K562 (cell line): ENCODE measurements around the gene RARS1. TPM values are rescaled to one million over a fixed set of nuclear protein-coding genes. Genes with fewer than 3 reads are reported as not detected.

Experiments used
- COPS2 ChIP-seq: fragments of 450-650 bp; conservative IDR thresholded peaks from 2 replicates; pipeline ENCODE4 v1.6.1; 2016; ENCODE audit warnings: mild to moderate bottlenecking, moderate library complexity
- E2F4 ChIP-seq: sonication (generic); formaldehyde crosslinking; IDR thresholded peaks from 2 replicates; pipeline ENCODE4 v1.8.0; 2022; ENCODE audit warnings: mild to moderate bottlenecking, low read depth, missing genetic modification reagents
- FOSL1 ChIP-seq: fragments of 200-800 bp; sonication (Bioruptor generic); conservative IDR thresholded peaks from 2 replicates; pipeline ENCODE4 v1.6.1; 2016; ENCODE audit warnings: missing genetic modification characterization, missing compliant biosample characterization
- FOXK2 ChIP-seq, 2 experiments: fragments of 450-650 bp; IDR thresholded peaks in 1 of 2; conservative IDR thresholded peaks in 1 of 2; 2 replicates each; pipeline ENCODE4 v1.6.1; 2016; ENCODE audit warnings: low read depth in 2 of 2, mild to moderate bottlenecking in 1 of 2
- HDAC2 ChIP-seq: fragments of 450-650 bp; IDR thresholded peaks from 2 replicates; pipeline ENCODE4 v1.6.1; 2016; ENCODE audit warnings: mild to moderate bottlenecking
- LEF1 ChIP-seq: fragments of 450-650 bp; IDR thresholded peaks from 2 replicates; pipeline ENCODE4 v1.6.1; 2016; ENCODE audit warnings: mild to moderate bottlenecking
- MAX ChIP-seq: sonication (generic); formaldehyde crosslinking; IDR thresholded peaks from 2 replicates; pipeline ENCODE4 v1.9.0; 2022; ENCODE audit warnings: mild to moderate bottlenecking, missing genetic modification reagents
- MED1 ChIP-seq: sonication (generic); formaldehyde crosslinking; IDR thresholded peaks from 2 replicates; pipeline ENCODE4 v1.8.1; 2023; ENCODE audit warnings: missing genetic modification reagents, borderline replicate concordance
- POLR2AphosphoS2 ChIP-seq: IDR thresholded peaks from 2 replicates; pipeline ENCODE4 v1.6.1; 2012; ENCODE audit warnings: low read length, improper control_type of control experiment
- RFX5 ChIP-seq: IDR thresholded peaks from 2 replicates; pipeline ENCODE4 v1.6.1; 2011; ENCODE audit warnings: low read depth, mild to moderate bottlenecking, improper control_type of control experiment, low read length
- USF1 ChIP-seq: sonication (generic); formaldehyde crosslinking; IDR thresholded peaks from 2 replicates; pipeline ENCODE4 v1.9.0; 2022; ENCODE audit warnings: mild to moderate bottlenecking, missing genetic modification reagents
- ZNF140 ChIP-seq: fragments of 250-450 bp; sonication (Bioruptor Pico); IDR thresholded peaks from 2 replicates; pipeline ENCODE4 v1.8.0; 2021; ENCODE audit warnings: moderate library complexity, mild to moderate bottlenecking, inconsistent platforms
- ZNF224 ChIP-seq: sonication (generic); formaldehyde crosslinking; IDR thresholded peaks from 2 replicates; pipeline ENCODE4 v1.8.0; 2022; ENCODE audit warnings: mild to moderate bottlenecking, missing genetic modification reagents
- ZNF316 ChIP-seq: fragments of 450-650 bp; IDR thresholded peaks from 2 replicates; pipeline ENCODE4 v1.6.1; 2016
- ZNF766 ChIP-seq: fragments of 200-800 bp; sonication (Bioruptor generic); conservative IDR thresholded peaks from 2 replicates; pipeline ENCODE4 v1.6.1; 2016; ENCODE audit warnings: missing genetic modification characterization, missing compliant biosample characterization
- polyA plus RNA-seq, 8 experiments: library from polyadenylated mRNA; depleted of rRNA in 4 of 8; stranded (reverse) in 5 of 8; unstranded in 3 of 8; fragments of >200 nt; fragmentation: Nextera tagmentation in 2 of 8; fragmentation: Illumina TruSeq in 1 of 8; extraction: Ambion mirVana in 2 of 8; extraction: Trizol in 1 of 8; gene quantifications; 2 replicates each; pipeline versions ENCODE4 v1.2.1 to v1.2.3, GENCODE V29; 2011 to 2014; ENCODE audit warnings: inconsistent platforms in 1 of 8, missing spikeins in 1 of 8
- total RNA-seq, 7 experiments: library from RNA; depleted of rRNA in 6 of 7; stranded (reverse); fragments of >200 nt in 6 of 7; fragmentation: Illumina TruSeq in 2 of 7; extraction: Trizol in 2 of 7; gene quantifications; 2 replicates each; pipeline versions ENCODE4 v1.2.1 to v1.2.3, GENCODE V29; 2011 to 2021; ENCODE audit warnings: low replicate concordance in 1 of 7

RARS1 gene
- total and polyA plus RNA-seq, 9 of the 15 experiments (the other 6 are each of a cell fraction or from before 2014, with no cell fraction given), result 109 to 196 (median 139) TPM

- no peak for TF ChIP-seq USF1 (CRISPR knock-in tag)
- TF ChIP-seq LEF1, result no peak
- no peak for TF ChIP-seq RFX5
- TF ChIP-seq HDAC2, result no peak
- no peak for TF ChIP-seq ZNF316
- TF ChIP-seq ZNF766, result no peak
- no peak for TF ChIP-seq FOSL1
- TF ChIP-seq E2F4 (CRISPR knock-in tag), result no peak
- TF ChIP-seq ZNF224 (CRISPR knock-in tag), result no peak
- TF ChIP-seq POLR2AphosphoS2, result no peak
- no peak for TF ChIP-seq MAX (CRISPR knock-in tag)
- no peak for TF ChIP-seq ZNF140 (CRISPR knock-in tag)
- no peak for TF ChIP-seq MED1
- no peak for TF ChIP-seq FOXK2 (conservative IDR thresholded peaks at IDR 0.05 in 1 of 2, IDR thresholded peaks at IDR 0.05 in 1 of 2; ENCODE audit: low read depth in 2 of 2)
- TF ChIP-seq COPS2, result no peak
These were observed 18.4 kb upstream of the RARS1 start (continued) for GRCh38 chr5:168467755-168468330.
